Measurements from ENCODE around the gene PIK3R5.

Gene PIK3R5

DNA sequence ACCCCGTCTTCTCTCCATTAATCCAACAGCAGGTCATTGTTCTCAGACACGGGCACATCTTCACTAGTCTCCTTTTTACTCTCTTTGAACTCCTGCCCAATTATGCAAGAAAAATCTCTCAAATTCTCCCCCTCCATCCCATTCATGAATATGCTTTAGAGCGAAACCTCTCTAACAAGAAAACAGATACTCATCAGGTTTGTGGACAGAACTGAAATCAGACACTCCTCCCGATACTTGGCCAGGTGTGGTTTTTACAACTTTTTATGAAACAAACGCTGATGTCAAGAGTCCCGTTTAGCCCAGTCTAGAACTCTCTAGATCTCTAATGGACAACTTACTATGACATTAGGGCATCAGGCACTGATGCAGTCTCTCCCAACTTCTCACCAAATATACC lies 40.9 kb downstream of the PIK3R5 start:
- DNase-seq (ENCODE audit: low spot score) = no peak

DNA sequence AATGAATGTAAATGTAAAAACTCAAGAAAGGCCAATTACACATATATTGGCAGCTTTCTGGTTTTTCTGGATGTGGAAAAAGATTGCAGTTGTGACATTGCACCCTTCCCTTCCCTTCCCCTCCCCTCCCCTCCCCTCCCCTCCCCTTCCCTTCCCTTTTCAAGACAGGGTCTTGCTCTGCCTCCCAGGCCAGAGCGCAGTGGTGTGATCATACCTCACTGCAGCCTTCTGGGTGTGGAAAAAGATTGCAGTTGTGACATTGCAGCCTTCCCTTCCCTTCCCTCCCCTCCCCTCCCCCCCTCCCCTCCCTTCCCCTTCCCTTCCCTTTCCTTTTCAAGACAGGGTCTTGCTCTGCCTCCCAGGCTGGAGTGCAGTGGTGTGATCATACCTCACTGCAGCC lies 41.7 kb downstream of the PIK3R5 start:
- DNase-seq (ENCODE audit: low spot score) = no peak

DNA sequence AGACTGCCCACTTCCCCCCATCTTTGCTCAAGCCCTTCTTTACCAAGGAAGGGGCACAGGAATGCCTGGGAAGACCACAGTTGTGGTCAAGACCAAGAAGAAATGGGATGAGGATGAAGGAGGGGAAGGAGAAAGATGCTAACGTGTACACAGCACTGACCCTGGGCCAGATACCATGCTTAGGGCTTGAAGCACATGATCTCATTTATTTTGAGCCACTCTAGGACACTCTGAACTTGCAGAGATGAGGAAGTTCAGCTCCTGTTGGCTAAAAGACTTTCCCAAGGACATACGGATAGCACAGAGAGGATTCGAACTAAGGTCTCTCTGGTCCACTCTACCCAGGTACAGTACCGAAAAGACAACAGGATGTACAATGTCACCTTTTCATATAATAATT lies 42.6 kb downstream of the PIK3R5 start:
- peak; percentile 34 for DNase-seq (ENCODE audit: low spot score)

DNA sequence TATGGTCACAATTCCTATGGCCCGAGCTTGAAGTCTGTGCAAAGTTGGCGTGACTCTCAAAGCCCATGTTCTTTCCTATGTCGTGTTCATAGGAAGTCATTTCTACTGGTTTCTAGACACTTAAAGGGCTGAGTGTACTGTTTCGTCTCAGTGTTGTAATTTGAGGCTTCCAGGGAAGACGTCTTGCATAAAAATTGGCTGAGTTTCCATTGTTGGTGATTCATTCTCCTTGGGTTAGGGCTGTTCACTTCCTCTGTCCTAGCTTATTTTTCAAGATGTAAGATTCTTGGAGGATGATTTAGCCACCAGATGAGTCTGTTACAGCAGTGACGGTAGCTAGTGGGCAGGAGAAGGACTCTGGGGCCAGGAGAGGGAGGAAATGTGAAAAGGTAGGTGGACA lies 43.1 kb downstream of the PIK3R5 start:
- DNase-seq (ENCODE audit: low spot score) = peak; percentile 49

DNA sequence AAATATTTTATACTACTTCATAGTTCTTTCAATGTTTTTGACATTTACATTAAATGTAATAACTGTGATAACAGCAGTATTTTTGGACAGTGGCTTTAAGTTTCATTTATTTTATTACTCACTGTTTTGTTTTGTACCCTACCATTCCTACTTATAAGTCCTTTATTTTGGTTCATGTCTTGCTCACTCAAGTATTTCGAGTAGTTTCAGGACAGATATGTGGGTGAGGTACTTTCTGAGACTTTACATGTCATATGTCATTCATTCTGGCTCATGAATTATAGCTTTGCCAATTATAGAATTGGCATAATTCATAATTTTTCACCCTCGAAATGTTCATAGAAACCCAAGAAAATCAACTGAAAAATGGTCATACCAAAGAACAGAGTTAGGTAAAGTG lies 44.4 kb downstream of the PIK3R5 start:
- DNase-seq (ENCODE audit: low spot score) = no peak

DNA sequence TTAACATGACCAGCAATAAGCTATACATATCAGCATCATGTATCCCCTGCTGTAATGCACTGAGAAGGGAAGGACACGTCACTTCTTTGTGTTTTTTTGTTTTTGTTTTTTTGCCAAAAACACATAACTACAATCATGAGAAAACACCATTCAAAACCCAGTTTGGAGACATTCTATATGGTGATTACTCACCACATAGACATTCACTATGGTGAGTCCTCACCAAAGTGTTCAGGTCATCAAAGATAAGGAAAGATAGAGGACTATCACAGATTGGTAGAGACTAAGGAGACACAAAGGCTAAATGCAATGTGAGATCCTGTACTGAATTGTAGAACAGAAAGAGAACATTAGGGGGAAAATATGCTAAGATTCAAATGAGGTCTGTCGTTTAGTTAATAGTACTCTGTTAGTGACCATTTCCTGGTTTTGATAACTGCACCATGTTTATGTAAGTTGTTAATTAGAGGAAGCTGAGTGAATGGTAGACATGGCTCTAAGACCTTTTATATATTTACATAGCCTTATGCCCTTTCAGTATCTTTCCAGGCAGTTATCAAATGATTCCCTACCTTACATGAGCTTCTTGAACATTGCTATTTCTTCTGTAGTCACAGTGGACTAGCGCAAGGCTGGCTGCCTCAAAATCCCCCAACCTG lies 46.6 kb downstream of the PIK3R5 start:
- DNase-seq (ENCODE audit: low spot score) = no peak

DNA sequence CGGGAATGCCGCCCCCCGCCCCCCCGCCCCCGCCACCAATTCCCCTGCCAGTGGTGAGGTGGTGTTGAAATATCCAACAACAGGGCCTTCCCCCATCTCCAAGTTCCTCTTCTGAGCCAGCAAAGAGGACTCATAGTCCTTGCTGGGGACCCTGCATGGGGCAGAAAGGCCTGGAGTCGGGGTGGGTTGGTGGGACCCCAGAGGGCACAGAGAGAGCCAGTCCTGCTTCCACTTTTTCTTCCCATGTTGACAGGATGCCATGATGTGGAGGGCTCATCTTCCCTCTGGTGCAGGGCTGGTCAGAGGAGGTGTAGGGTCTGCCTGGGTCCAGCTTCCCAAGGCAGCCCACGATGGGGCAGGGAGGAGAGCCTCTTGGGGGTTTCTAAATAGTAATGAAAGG lies 49.0 kb downstream of the PIK3R5 start:
- DNase-seq (ENCODE audit: low spot score) = no peak

DNA sequence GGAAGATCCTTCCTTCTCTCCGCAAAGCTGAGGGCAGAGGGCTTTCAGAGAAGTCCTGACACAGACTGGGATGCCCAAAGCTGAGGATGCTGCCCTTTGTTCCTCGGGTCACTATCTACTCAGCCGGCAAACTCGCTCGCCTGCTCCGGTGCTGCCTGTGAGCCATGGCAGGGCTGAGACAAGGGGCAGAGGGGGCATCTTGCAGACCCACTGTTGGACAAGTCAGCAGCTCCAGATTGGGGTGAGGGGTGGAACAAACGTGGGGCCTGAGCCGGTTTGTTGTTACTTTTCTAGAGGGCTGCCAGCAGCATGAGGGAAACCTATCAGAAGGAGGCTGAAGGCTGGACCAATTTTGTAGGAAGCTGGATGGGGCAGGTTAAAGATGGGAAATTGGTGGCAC lies 51.0 kb downstream of the PIK3R5 start:
- no peak for DNase-seq (ENCODE audit: low spot score)

DNA sequence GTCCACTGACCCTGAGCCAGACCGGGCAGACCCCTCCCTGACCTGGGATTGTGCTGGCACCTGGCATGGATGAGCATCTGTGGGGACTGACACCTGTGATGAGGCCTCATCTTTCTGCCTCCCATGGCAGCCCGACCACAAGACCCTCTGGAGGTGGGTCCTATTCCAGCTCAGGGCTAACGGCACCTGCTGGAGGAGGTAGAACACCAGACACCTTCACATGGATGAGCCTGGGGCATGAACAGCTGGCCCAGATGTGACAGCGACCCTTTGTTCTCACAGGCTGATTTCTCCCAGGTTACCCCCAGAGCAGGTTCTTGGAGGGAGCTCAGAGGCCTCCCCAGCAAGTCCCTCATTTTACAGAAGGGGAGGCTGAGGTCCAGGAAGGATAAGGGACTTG lies 51.6 kb downstream of the PIK3R5 start:
- no peak for DNase-seq (ENCODE audit: low spot score)

DNA sequence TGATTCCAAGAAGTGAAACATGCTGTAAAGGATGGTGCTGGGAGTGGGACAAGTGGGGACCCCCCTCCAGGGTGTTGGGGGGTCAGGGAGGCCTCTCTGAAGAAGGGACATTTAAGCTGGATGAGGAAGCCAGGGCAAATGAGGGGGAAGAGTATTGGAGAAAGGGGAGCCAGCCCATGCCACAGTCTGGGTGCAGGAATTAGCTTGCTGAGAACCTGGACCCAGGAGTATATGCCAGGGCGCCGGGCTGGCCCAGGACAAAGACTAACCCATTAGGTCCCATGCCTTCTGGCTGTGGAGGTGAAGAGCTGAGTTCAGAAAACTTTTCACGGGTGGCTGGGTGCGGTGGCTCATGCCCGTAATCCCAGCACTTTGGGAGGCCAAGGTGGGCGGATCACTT lies 52.4 kb downstream of the PIK3R5 start:
- no peak for DNase-seq (ENCODE audit: low spot score)

DNA sequence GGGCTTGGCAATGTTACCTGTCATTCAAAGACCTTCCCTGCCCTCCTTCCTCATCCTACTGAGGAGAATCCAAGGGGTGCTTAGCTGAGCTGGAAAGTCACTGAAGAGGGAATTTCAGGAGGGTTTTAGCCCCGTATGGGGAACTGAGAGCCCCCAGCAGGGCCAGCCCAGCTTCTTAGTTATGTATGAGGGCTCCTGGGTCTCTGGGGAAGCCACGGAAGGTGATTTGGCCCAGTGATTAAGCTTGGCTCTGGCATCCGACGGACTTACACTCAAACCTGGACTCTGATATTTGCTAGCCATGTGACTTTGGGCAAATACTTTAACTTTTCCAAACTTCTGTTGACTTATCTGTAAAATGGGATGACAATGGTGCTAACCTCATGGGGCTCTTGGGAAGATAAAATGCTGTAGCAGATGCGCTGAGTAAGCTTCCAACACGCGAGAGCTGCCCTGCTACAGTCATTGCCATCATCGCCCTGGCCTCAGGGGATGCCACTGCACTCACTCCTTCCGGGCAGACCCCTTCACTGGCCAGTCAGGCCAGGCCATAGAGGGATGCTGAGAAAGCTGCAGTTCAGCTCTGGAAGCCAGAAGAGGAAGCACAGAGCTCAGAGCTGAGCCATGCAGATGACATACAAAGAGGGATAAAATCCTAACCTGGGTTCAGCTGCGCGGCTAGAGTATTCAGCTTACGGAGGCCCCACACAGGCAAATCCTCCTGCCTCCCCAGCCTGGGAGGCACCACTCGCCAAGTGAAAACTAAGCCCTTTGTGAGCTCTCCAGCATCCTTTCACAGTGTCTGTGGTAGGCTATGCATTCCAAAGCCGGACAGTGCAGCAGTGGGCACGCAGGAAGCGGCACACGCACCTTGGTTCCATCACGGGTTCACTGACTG lies 53.2 kb downstream of the PIK3R5 start:
- DNase-seq (ENCODE audit: low spot score) = no peak

DNA sequence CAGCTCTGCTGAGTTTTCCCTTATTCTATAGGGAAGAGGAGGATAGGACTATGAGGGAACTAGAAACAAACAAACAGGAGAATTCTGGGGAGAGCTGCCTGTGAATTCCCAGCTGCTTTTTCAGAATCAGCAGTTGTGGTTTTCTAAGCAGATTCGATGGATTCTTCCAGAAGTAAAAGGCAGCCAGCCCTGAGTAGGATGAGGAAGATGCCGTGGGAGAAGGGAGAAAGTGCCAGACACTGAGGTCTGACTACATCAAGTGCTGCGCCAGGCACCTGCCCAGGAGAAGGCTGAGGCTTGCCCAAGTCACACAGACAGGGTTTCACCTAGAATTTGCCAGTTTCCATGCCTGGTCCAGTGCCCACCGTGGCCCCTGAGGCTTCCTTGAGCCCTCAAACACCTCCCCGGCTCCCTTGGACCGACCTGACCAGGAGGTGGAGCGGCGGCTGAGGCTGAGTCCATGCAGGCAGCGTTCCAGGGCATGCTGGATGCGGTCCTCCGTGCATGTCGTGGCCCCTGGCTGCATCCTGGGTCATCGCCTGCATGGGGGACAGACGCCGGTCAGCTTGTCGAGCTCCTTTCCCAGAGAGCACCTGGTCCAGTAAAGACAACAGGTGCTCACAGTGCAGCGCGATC lies 54.4 kb downstream of the PIK3R5 start:
- DNase-seq (ENCODE audit: low spot score) = no peak

DNA sequence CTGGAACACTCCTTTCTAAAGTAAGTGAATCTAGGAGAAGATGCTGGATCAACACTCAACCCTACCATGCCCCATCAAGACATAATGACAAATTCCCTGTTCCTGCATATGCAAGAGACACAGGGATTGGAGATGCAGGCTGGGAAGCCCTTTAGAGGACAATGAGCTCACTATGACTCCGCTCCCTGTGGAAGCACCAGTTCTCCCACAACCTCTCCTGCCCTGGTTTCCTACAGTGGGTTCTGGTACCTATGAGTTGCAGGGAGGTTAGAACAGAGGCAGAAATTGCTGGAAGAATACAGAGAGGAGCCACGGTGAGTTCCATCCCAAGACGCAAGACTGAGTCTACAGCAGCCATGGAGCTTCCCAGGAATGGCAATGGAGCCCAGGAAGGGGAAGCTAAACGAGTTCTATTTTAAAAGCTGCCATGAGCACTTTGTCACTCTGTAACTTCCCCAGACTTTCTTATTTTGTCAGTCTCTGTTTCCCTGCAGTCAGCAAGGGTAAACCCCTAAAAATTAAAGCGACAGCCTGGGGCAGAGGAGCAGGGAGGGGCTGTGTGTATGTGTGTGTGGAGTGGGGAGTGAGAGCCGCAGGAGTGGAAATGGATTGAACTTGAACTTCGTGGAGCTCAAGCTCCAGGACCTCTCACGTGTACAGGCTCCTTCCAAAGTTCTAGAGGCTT lies 55.8 kb downstream of the PIK3R5 start:
- no peak for DNase-seq (ENCODE audit: low spot score)

DNA sequence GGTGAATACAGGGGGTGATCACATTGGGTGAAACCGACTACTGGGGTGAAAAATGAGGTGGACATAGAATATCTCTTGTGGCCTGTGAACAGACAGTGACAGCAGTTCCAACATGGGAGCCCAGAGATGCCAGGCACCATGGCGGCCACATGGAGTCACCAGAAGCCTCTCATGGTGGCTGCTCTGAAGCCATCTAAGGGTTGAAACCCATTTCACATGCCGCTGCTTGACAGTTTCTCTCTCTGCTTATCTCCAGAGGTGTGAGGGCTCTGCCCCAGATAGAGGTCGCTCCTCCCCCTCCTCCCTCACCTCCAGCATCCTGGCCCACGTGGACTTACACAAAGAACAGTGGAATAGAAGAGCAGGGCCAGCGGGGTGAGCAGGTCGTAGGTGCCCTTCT lies 60.2 kb downstream of the PIK3R5 start:
- DNase-seq (ENCODE audit: low spot score) = no peak

DNA sequence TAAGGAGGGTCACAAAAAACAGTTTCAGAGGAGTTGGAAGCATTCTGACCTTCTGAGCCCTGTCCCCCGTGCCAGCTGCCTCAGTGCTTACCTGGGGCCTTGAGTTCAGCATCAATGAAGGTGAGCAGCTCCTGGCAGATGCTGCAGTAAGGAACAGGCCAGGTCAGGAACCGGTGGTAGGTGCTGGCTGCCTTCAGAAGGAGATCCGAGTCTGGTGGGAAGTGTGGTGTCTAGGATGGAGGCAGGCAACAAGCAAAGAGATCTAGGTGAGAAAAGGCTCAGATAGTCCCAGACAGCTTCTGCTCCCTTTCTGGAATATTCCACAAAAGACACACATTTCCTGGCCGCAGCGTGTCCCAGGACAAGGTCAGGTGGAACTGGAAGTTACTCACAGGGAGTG lies 60.8 kb downstream of the PIK3R5 start:
- DNase-seq (ENCODE audit: low spot score) = no peak

DNA sequence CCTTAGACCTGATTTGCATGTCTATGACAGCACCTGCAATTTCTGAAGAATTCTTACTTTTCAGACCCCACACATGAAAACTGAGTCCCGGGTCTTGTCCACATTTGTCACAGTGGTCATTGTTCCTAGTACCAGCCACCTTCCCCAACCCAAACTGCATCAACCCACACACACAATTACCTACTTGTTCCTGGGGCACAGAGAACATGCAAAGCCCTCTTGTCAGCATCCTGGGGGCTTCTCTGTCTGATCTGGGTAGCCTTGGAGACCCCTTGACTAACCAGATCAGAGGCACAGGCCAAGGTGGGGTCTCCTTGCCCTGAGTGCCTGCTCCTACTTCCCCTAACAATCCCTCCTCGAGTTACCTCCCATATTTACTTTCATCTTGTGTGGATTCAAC lies 61.3 kb downstream of the PIK3R5 start:
- no peak for DNase-seq (ENCODE audit: low spot score)

DNA sequence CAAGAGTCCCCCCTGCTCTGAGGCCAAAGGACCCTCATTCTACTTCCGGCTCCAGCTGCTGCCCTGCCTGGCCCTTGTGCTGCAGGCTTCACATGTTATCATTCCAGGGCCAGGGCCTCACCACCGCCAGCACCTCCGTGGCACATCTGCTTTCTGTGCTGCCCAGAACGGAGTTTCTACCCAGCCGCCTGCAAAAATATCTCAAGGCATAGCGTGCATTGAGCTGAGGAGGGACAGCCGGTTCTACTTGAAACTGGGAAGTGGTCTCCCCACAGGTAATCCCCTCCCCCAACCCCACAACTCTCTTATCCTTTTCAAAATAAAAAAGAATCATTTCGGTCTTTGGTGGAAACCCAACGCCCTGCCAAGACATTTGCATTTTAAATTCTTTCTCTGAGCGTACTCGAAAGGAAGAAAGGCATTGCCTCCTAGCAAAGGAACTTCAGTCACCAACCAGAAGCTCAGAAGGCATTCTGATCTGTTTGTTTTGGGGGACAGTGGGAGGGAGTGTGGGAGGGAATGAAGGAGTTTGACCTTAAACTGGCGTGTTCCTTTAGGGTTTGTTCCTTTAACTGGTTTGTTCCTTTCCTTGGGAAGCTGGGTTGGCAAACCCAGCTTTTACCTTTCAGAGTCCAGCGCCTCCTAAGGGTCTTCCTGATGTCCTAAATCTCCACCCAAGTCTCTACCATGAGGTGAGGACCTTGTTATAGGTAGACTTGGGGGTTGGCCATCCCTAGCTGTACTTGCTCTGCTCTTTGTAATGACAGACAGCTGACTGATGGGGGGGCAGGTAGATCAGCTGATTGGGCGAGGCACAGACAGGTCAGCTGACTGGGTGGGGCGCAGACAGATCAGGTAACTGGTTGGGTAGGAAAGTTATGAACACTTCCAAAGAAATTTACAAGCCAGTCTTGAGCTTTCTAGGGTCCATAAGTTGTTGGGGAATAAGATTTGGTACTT lies 64.6 kb downstream of the PIK3R5 start:
- DNase-seq (ENCODE audit: low spot score) = no peak

DNA sequence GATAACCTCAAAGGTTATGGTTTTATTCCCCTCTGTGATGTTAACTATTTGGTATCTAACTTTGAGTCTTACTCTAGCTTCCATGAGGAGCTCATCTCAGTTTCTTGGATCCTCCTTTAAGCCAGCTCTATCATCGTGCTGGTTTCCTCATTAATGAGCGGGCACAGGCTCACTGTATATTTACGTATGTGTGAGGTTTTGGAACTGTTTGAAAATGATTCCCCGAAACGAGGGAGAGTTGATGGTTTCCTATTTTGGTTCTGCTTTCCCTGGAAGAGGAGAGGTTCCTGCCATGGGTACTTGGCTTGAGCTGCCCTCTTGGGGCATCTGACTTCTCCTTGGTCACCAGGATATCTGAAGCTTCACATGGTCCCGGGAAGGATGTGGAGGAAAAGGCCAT lies 65.3 kb downstream of the PIK3R5 start:
- DNase-seq (ENCODE audit: low spot score) = no peak

DNA sequence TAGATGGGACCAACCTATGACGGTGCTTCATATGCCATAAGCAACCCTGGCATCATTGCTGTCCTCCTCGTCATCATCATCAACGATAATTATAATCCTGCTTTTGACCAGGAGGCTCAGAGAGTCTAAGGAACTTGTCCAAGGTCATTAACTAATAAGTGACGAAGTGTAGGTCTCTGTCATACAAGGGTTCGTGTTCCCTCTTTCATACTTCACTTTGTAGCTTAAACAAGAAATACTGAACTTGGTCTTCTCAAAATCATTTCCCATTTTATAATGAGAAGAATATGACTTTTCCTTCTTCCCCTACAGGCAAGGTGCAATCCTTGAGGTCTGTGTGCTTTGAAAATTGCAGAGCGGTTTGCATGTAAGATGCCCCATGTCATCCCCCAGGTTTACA lies 66.9 kb downstream of the PIK3R5 start:
- DNase-seq (ENCODE audit: low spot score) = no peak

DNA sequence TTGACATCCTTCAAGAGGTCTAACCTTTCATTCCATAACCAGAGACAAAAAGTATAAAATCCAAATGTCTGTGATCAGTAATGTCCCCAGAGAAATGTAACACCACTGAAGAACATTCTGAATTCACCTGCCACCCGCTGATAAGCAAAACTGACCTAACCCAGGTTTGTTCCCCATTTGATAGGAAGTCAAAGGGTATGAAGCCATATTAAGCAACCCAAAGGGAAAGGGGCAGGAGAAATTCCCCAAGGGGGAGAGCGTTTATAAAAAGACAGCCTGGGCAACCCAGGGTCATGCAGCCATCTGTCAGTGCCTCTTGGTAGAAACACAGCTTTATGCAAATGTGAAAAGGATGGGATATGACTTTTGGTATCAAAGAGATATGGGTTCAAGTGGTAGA lies 67.4 kb downstream of the PIK3R5 start:
- no peak for DNase-seq (ENCODE audit: low spot score)

Data from Ammon's horn (tissue), 1 donor.